ENCODE measurements around the gene HIVEP3.

DNA sequence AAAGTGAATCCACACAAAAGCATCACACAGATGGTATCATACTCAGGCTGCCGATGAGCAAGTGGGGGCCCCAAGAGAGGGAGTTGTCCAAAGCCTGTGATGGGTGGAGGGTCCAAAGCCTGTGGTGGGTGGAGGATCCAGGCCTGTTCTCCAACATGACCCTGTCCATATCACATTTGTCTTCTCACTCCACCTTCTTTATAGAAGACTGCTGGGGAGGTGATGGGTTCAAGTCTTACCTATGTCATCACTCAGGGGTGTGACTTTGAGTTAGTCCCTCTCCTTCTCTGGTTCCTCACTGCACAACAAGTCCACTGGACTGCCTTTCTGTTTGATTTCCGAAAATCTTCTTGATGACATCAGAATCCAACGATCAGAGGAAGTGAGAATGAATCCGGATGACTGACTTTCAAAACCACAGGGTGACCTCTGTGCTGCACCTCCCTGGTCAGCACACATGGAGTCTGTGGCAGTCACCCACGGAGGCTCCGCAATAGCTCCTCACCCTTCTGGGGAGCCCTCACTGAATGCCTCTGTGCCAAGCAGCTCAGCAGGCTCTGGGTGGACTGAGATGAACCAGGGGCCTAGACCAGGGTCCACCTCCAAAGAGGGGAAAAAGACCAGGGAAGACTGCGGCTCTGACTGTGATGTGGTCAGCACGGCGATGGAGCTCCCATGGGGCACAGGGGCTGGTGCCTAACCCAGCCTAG is 166.8 kb downstream of the HIVEP3 start:
- TF ChIP-seq, protein P1, sequence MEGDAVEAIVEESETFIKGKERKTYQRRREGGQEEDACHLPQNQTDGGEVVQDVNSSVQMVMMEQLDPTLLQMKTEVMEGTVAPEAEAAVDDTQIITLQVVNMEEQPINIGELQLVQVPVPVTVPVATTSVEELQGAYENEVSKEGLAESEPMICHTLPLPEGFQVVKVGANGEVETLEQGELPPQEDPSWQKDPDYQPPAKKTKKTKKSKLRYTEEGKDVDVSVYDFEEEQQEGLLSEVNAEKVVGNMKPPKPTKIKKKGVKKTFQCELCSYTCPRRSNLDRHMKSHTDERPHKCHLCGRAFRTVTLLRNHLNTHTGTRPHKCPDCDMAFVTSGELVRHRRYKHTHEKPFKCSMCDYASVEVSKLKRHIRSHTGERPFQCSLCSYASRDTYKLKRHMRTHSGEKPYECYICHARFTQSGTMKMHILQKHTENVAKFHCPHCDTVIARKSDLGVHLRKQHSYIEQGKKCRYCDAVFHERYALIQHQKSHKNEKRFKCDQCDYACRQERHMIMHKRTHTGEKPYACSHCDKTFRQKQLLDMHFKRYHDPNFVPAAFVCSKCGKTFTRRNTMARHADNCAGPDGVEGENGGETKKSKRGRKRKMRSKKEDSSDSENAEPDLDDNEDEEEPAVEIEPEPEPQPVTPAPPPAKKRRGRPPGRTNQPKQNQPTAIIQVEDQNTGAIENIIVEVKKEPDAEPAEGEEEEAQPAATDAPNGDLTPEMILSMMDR (conservative IDR thresholded peaks at IDR 0.05; ENCODE audit: low read length) = no peak
- no peak for TF ChIP-seq EZH2phosphoT487 (IDR thresholded peaks at IDR 0.05; ENCODE audit: borderline replicate concordance)

Data from Loucy (cell line).